ENCODE results near the gene ATXN7L1.

ATXN7L1 gene

GRCh38 chr7:105665684-105666083 is 210.7 kb downstream of the ATXN7L1 start:
- no peak for DNase-seq
- intact Hi-C loops (cut with DNase I): no loop called here

GRCh38 chr7:105664816-105665525 is 211.4 kb downstream of the ATXN7L1 start:
- no peak for DNase-seq
- intact Hi-C loops (cut with DNase I): no loop called here

- DNase-seq: no peak
- intact Hi-C loops (cut with DNase I): no loop called here
Measured at GRCh38 chr7:105662998-105663397, 213.4 kb downstream of the ATXN7L1 start.

GRCh38 chr7:105661625-105662024 is 214.8 kb downstream of the ATXN7L1 start:
- intact Hi-C loops (cut with DNase I): no loop called here
- no peak for DNase-seq

GRCh38 chr7:105656922-105657521 is 219.4 kb downstream of the ATXN7L1 start:
- intact Hi-C loops (cut with DNase I): loop anchor here (10.0 kb wide), 1 partner anchor 498 kb away; no protein-coding TSS in a partner anchor
- peak in 2 of 10 donors; percentile 41 to 53 for DNase-seq

- intact Hi-C loops (cut with DNase I): loop anchor here (10.0 kb wide), 1 partner anchor 499 kb away; no protein-coding TSS in a partner anchor
- DNase-seq: peak in 1 of 10 donors; percentile 74
Measured at GRCh38 chr7:105655500-105656380, 220.7 kb downstream of the ATXN7L1 start.

- intact Hi-C loops (cut with DNase I): loop anchor here (10.0 kb wide), 1 partner anchor 500 kb away; no protein-coding TSS in a partner anchor
Measured at GRCh38 chr7:105655067-105655466, 221.3 kb downstream of the ATXN7L1 start.

DNA sequence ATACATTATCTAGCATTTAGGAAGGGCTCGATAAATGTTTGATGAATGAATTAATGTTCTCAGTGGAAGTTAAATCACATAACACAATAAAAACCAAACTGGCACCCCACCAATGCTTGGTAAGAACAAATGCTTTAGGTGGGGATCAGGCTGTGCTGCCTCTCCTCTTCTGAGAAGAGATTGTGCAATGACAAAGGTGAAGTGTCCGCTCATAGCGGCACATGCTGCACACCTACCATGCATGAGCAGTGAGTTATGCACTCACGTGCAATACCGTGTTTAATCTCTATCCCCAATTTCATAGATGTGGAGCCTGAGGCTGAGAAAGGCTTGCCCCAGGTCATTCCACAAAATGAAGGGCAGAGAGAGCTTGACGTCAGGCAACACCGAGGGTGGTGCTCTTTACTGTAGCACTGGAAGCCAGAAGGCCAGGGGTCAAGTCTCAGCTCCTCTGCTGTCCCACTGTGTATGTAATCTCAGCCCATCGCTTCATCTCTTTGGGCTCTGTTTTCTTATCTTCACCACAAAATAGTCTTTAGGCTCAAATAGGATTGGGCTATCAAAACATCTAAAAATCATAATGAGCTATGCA is 222.2 kb downstream of the ATXN7L1 start:
- peak in 1 of 10 donors; percentile 8 for DNase-seq
- intact Hi-C loops (cut with DNase I): loop anchor here (5.0 to 10.0 kb wide), 2 partner anchors 353 to 501 kb away; no protein-coding TSS in a partner anchor

More at GRCh38 chr7:105655067-105655466, 221.3 kb downstream of the ATXN7L1 start:
- DNase-seq: no peak

DNA sequence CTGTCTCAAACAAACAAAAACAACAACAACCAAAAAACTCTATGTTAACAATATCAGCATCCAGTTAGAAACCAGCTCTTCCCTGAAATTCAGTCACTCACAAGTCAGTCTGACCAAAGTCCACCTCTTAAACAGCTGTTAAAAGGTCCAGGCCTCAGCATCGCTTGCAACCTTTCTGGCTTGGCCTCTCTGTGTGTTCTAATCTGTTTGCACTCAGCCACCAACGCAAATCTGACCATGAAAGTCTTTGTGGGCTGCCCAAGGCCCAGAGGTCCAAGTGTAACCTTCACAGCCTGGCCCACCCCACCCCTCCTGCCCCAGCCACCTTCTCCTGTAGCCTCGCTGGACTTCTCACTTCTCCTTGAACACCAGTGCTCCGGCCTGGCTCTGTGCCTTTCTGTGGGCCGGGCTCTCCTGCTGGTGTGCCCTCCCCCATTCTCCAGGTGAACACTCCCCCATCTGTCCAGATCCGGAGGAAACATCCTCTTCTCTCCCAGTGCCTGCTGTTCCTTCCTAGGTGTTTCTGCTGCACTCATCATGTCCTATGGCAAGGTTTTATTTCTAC is 222.9 kb downstream of the ATXN7L1 start:
- intact Hi-C loops (cut with DNase I): loop anchor here (5.0 to 10.0 kb wide), 2 partner anchors 354 to 501 kb away; no protein-coding TSS in a partner anchor
- no peak for DNase-seq

DNA sequence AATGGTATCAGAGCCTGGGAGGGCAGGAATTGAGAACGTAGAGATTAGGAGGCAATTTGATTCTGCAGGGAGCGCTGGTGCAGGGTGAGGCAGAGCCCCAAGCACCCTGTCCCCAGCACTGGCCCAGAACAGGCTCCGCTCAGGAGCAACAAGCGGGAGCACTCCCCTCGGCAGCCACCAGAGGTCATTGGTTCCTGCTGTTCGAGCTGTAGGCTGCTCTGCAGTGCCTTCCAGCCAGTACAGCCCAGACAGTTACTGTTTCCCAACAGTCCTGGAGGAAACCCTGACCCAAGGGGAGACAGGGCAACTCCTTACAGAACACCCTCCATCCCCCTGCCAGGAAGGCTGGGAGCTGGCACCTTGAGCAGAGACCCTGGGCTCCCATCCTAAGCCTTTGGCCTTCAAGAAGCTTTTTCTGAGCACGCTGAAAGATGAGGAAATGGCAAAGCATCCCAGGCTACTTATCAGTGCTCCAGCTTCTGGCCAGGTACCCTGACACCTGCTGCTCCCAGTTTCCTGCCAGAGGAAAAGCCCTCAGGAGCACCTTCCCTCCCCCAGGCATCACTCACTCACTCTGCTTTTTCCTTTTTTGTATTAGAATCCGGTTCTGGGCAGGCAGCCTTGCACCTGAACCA is 223.9 kb downstream of the ATXN7L1 start:
- peak; percentile 71 to 98 (median 86) for DNase-seq
- intact Hi-C loops (cut with DNase I): loop anchor here (1.0 to 10.0 kb wide), 3 partner anchors 355 to 502 kb away; no protein-coding TSS in a partner anchor

GRCh38 chr7:105651798-105652197 is 224.6 kb downstream of the ATXN7L1 start:
- intact Hi-C loops (cut with DNase I): loop anchor here (1.0 to 10.0 kb wide), 3 partner anchors 356 to 503 kb away; no protein-coding TSS in a partner anchor
- no peak for DNase-seq

GRCh38 chr7:105650382-105650970 is 225.9 kb downstream of the ATXN7L1 start:
- intact Hi-C loops (cut with DNase I): loop anchor here (5.0 to 10.0 kb wide), 2 partner anchors 357 to 504 kb away; no protein-coding TSS in a partner anchor
- no peak for DNase-seq

DNA sequence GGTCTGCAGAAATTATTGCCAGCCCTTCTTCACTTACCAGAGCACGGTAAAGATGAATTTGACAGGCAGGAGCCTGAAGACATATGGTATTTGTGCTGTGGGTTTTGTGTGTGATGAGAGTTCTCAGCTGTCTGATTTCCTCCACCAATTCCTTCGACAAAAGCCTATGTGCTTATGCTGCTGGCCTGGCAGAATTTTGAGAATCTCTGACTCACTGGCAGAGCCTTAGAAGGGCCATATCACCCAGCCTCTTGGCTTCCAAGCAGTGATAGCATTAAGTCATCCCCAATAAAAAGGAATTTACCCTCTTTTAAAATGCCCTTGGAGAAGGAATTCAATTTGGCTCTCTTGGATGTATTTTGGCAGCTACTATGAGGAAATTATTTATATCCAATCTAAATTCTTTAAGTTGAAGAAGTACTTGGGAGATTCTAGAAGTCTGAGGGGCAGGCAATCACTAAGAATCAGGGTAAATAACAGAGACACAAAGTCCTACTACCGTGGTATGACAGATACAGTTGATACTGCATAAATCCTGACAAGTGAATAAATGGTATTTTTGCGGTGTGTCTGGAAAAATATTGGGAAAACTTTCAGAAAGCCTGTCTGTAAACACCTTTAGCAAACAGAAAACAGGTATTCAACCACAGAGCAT is 226.5 kb downstream of the ATXN7L1 start:
- peak in 1 of 10 donors; percentile 80 for DNase-seq
- intact Hi-C loops (cut with DNase I): loop anchor here (5.0 to 10.0 kb wide), 2 partner anchors 357 to 505 kb away; no protein-coding TSS in a partner anchor

DNA sequence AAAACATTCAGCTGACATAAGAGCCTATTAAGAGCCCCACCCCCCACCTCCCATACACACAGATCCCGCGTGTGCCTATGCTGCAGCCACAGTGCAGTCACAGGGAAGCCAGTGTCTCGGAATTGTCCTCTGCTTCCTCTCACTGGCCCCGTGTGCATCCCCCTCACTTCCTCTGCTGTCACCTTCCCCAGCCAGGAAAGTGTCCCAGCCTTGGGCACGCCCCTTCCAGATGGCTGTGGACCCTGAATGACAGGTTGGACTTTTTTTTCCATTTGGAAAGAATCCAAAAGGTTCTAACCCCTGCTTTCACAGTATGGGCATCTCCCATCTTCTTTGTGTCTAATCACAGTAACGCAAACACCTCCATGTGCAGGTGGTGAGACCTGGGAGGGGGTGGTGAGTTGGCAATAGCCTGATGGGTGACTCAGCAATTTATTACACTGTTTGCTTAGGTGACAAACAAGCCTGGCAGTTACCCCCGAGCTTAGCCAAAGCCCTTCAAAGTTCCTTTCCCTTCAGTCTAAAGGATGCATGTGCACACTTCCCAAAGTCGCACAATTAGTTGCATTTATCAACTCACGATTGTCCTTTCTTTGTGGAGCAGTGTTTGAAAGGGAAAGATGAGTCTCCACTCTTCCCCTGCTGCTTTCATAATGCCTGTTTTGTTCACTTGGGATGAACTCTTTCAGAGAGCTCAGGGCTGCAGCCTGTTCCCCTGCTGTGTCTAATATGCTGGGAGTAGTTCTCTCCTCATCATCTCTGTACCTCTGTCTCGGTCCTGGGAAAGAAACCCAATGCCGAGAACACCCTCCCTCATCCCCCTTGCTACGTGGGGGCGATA is 227.6 kb downstream of the ATXN7L1 start:
- DNase-seq: no peak
- intact Hi-C loops (cut with DNase I): no loop called here

DNA sequence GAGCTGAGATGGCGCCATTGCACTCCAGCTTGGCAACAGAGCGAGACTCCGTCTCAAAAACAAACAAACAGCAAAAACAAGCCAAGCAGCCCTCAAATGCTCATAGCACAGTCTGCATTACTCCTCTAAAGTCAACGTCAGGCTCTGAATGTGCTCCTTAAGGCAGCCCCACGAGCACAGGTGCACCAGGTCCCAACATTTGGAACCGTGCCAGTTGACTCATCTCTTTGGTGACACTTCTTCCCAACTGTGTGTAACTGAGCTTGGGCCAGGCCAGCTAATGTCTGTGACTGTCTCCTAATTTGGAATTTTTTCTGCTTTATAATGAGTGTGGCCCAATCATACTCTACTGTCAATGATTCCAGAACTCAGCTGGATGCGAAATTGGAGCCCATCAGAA is 228.8 kb downstream of the ATXN7L1 start:
- DNase-seq: no peak
- intact Hi-C loops (cut with DNase I): no loop called here

GRCh38 chr7:105644937-105645336 is 231.5 kb downstream of the ATXN7L1 start:
- intact Hi-C loops (cut with DNase I): no loop called here
- no peak for DNase-seq

DNA sequence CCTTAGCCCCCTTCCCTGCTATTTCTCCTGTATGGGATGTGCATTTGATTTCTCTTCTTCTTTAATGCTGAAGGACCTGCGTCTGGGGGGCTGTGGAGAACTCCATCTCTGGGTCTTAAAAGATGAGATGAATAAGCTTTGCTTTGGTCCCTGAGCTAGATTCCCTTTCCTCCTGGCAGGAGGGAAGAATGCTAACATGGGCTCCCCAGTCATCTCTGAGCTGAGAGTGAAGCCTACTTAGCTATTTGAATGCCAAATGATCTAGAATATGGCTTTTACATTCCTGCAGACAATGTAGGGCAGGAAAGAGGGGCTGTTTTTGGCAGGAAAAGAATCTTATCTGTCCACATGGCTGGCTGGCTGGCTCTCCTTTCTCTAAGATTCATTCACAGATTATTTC is 232.5 kb downstream of the ATXN7L1 start:
- intact Hi-C loops (cut with DNase I): no loop called here
- DNase-seq: no peak

Data from posterior cingulate gyrus (tissue), 11 donors.